Right lobe of liver (tissue), 6 donors: ENCODE measurements around the gene CHI3L1. TPM values are rescaled to one million over a fixed set of nuclear protein-coding genes. Genes with fewer than 3 reads are reported as not detected.

Experiments used
- ATAC-seq, 4 donors: fragments of 200-7000 bp; cut with Tn5 transposase; one replicate each; pipeline ENCODE4 v1.9.1; 2020; ENCODE audit warnings: mild to moderate bottlenecking in 4 of 4, moderate library complexity in 4 of 4
- DNase-seq, 3 donors: peaks; one replicate each; pipeline ENCODE4 v3.0.0-alpha.2; 2020
- H3K27ac ChIP-seq, 3 donors: fragments of 200-600 bp; one replicate each; pipeline ENCODE4 v1.8.0; 2022
- H3K27me3 ChIP-seq, 2 donors: fragments of 200-600 bp; one replicate each; pipeline ENCODE4 v1.8.0; 2022
- H3K36me3 ChIP-seq, 4 donors: fragments of 200-600 bp; sonication (generic) in 1 of 4; one replicate each; pipeline versions ENCODE4 v1.5.1 to v1.8.0; 2017 to 2022; ENCODE audit warnings: control low read depth in 1 of 4
- H3K4me1 ChIP-seq, 4 donors: fragments of 200-600 bp; sonication (generic) in 1 of 4; one replicate each; pipeline versions ENCODE4 v1.5.1 to v1.8.0; 2017 to 2022; ENCODE audit warnings: control low read depth in 1 of 4
- H3K4me3 ChIP-seq, 3 donors: fragments of 200-600 bp; one replicate each; pipeline ENCODE4 v1.8.0; 2022
- H3K9me3 ChIP-seq, 4 donors: fragments of 200-600 bp; sonication (generic) in 1 of 4; one replicate each; pipeline versions ENCODE4 v1.5.1 to v1.8.0; 2017 to 2022; ENCODE audit warnings: control low read depth in 1 of 4
- CTCF ChIP-seq, 4 donors: fragments of 200-600 bp in 3 of 4; fragments of 450-650 bp in 1 of 4; IDR thresholded peaks; one replicate each; pipeline versions ENCODE4 v1.5.1 to v1.8.0; 2016 to 2022; ENCODE audit warnings: antibody characterized with exemption in 4 of 4, mild to moderate bottlenecking in 2 of 4
- POLR2A ChIP-seq: fragments of 450-650 bp; IDR thresholded peaks from one replicate; pipeline ENCODE4 v1.6.1; 2017; ENCODE audit warnings: antibody characterized with exemption, mild to moderate bottlenecking
- WGBS: methylation state at CpG from one replicate; pipeline ENCODE4 v1.1.6; 2018; ENCODE audit warnings: low coverage, low lambda C conversion rate; ENCODE audit not compliant: insufficient coverage; ENCODE audit errors: missing lambda C conversion rate; 5-methylcytosine and 5-hydroxymethylcytosine counted together
- intact Hi-C, 2 donors: fragments of 100-400 bp; cut with DNase I; formaldehyde crosslinking; loops; one replicate each; pipeline versions ENCODE4 v1.11.2 to v1.14.1; 2022
- total RNA-seq, 6 experiments: library from RNA; depleted of rRNA in 2 of 6; stranded (reverse); fragments of >200 nt in 2 of 6; fragmentation: NEBNext Ultra II Directional in 3 of 6; extraction: Animal tissue kit (Norgen Biotek cat#: 25700) in 3 of 6; gene quantifications; one replicate each; pipeline versions ENCODE4 v1.1.0 to v1.2.4, GENCODE V29; 2016 to 2023
- donor health status: DM: no; HTN: yes; CAD: no.
- donor health status: DM: no; HTN: no; CAD: no.
- donor health status: DM: no; HTN: no; CAD: no.
- donor health status: DM: no; HTN: yes; CAD: no.
- donor health status: DM: no; HTN: yes; CAD: no.

CHI3L1 gene
- total RNA-seq, 6 experiments from 2014 or later, result 2.8 to 397 (median 219) TPM

- ATAC-seq, result peak in 1 of 4 donors; percentile 5
- intact Hi-C loops, result loop anchor here (5.0 kb wide), 4 partner anchors 48 to 178 kb away; no protein-coding TSS in a partner anchor
- WGBS, result 58% methylated on average over 4 of the region's 9 CpGs
Measured at GRCh38 chr1:203215573-203215972, 29.1 kb upstream of the CHI3L1 start.

GRCh38 chr1:203214871-203215270, 28.4 kb upstream of the CHI3L1 start:
- Histone ChIP-seq H3K4me3 (no peak overlapping the region), H3K4me1 (peaks cover 0 to 6% (median 2%) of the 10 kb centered on the region in 4 donors), H3K27ac (no peak overlapping the region), H3K9me3 (no peaks in the 10 kb centered on the region), H3K27me3 (no peaks in the 10 kb centered on the region), H3K36me3 (no peaks in the 10 kb centered on the region)
- no peak for DNase-seq
- WGBS, result 64% methylated on average over 7 of the region's 7 CpGs
- ATAC-seq, result peak in 1 of 4 donors; percentile 29
- TF ChIP-seq CTCF (IDR thresholded peaks at IDR 0.05) (no peak), POLR2A (no peak)
- intact Hi-C loops, result loop anchor here (5.0 kb wide), 4 partner anchors 48 to 178 kb away; no protein-coding TSS in a partner anchor

More at GRCh38 chr1:203215573-203215972, 29.1 kb upstream of the CHI3L1 start:
- H3K27me3 ChIP-seq, result no peaks in the 10 kb centered on the region
- H3K27ac ChIP-seq, result no peak overlapping the region
- peaks cover 0 to 6% (median 2%) of the 10 kb centered on the region in 4 donors for H3K4me1 ChIP-seq
- no peaks in the 10 kb centered on the region for H3K9me3 ChIP-seq
- no peak for DNase-seq
- no peak for TF ChIP-seq CTCF (IDR thresholded peaks at IDR 0.05)
- TF ChIP-seq POLR2A, result no peak
- H3K36me3 ChIP-seq, result no peaks in the 10 kb centered on the region
- no peak overlapping the region for H3K4me3 ChIP-seq

GRCh38 chr1:203213126-203213525, 26.6 kb upstream of the CHI3L1 start:
- Histone ChIP-seq H3K27ac (no peak overlapping the region), H3K36me3 (no peaks in the 10 kb centered on the region), H3K4me1 (peaks cover 0 to 6% (median 2%) of the 10 kb centered on the region in 4 donors), H3K4me3 (no peak overlapping the region), H3K27me3 (no peaks in the 10 kb centered on the region), H3K9me3 (no peaks in the 10 kb centered on the region)
- peak in 1 of 3 donors; percentile 36 for DNase-seq
- 52% methylated on average over 3 of the region's 6 CpGs for WGBS
- no peak for ATAC-seq
- intact Hi-C loops, result no loop called here
- no peak for TF ChIP-seq POLR2A
- no peak for TF ChIP-seq CTCF (IDR thresholded peaks at IDR 0.05)

- no CpG with 5 or more reads among the region's 3 CpGs for WGBS
- no peak for TF ChIP-seq POLR2A
- Histone ChIP-seq H3K4me3 (no peak overlapping the region), H3K4me1 (peaks cover 0 to 6% (median 2%) of the 10 kb centered on the region in 4 donors), H3K9me3 (no peaks in the 10 kb centered on the region), H3K27me3 (no peaks in the 10 kb centered on the region), H3K27ac (no peak overlapping the region), H3K36me3 (no peaks in the 10 kb centered on the region)
- ATAC-seq, result no peak
- DNase-seq, result no peak
- intact Hi-C loops, result no loop called here
Measured at GRCh38 chr1:203211812-203212211, 25.3 kb upstream of the CHI3L1 start.

- TF ChIP-seq CTCF (IDR thresholded peaks at IDR 0.05) (no peak), POLR2A (no peak)
- H3K4me3 ChIP-seq, result no peak overlapping the region
- ATAC-seq (peak in 3 of 4 donors; percentile 69 to 70 (median 69)), DNase-seq (no peak)
- no peak overlapping the region for H3K27ac ChIP-seq
- no peaks in the 10 kb centered on the region for H3K9me3 ChIP-seq
- H3K27me3 ChIP-seq, result no peaks in the 10 kb centered on the region
- intact Hi-C loops, result no loop called here
- peaks cover 0 to 6% (median 2%) of the 10 kb centered on the region in 4 donors for H3K4me1 ChIP-seq
- H3K36me3 ChIP-seq, result no peaks in the 10 kb centered on the region
Measured at GRCh38 chr1:203210988-203211387, 24.5 kb upstream of the CHI3L1 start.
